ENCODE data around the gene ATG16L1.

The ATG16L1 gene

GRCh38 chr2:233338046-233338445 is 86.6 kb downstream of the ATG16L1 start:
- no peak for DNase-seq

- peak; percentile 39 for DNase-seq
These were observed 87.4 kb downstream of the ATG16L1 start for GRCh38 chr2:233338812-233339368.

- peak; percentile 66 for DNase-seq
These were observed 88.0 kb downstream of the ATG16L1 start for GRCh38 chr2:233339427-233339826.

GRCh38 chr2:233341296-233341695 is 89.8 kb downstream of the ATG16L1 start:
- no peak for DNase-seq

- DNase-seq = no peak
These were observed 90.8 kb downstream of the ATG16L1 start for GRCh38 chr2:233342301-233342700.

- no peak for DNase-seq
These were observed 91.8 kb downstream of the ATG16L1 start for GRCh38 chr2:233343171-233343705.
